Fibroblast of skin of scalp (primary cell): ENCODE data around the gene P3H4. TPM values are rescaled to one million over a fixed set of nuclear protein-coding genes. Genes with fewer than 3 reads are reported as not detected.
A peak's percentile ranks its signal among the peaks of the same experiment; 100 is the strongest.
"Not testable (repeated sequence)": the region's sequence is repeated elsewhere in the genome, so short reads cannot be mapped to it uniquely, and the experiment has no call there.

Experiments used
- DNase-seq: peaks from one replicate; pipeline ENCODE4 v3.0.0-alpha.2; 2013
- polyA plus RNA-seq, 2 experiments: library from polyadenylated mRNA; unstranded; fragments of 120-200 nt; gene quantifications; one replicate each; pipeline ENCODE4 v1.2.1, GENCODE V29; 2013; ENCODE audit not compliant: insufficient read length in 2 of 2

Gene P3H4
- 91.7 TPM for polyA plus RNA-seq (2013, experiment 1 of 2; ENCODE audit: insufficient read length)
- polyA plus RNA-seq (2013, experiment 2 of 2; ENCODE audit: insufficient read length), result 85.6 TPM

DNA sequence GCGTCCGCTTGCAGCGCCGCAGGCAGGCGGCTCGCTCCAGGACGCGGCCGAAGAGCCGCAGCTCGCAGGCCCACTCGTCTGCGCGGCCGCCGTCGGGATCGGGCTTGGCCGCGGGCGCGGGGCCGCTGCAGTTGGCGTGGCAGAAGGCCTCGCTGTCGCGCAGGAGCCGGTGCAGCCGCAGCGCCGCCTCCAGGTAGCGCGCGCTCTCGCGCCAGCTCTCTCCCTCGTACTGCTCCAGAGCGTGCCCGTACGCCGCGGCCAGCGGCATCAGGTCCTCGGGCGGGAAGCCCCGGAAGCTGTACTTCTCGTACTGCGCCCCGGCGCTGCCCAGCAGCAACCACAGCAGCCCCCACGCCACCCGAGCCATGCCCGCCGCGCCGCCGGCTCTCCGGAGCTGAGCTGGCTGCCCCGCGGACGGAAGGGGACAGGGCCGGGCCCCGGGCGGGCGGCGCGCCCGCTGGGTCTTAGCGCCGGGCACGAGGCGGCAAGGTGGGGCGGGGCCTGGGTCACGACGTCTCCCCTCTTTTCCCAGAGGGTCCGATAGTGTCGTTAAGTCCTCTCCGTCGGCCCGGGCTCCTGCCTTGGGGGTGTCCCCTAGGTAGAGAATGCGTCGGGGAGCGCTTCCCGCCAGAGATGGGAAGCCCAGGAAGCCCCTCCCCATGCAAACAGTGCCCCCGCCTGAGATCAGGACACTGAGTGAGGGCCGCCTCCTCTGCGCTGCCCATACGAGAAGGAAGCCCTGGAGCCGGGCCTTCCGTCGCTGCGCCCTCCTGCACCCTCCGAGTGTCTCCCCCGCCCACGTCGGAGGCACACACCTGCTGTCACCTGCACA lies at the start of gene P3H4:
Gene P3H4, minus strand, starts transcription at position 401 of the 832 bp plus-strand sequence. Its CDS starts 34 bp downstream, at position 367.
- peak; percentile 80 for DNase-seq

- DNase-seq, result no peak
Observed at GRCh38 chr17:41860254-41860931, 48.6 kb upstream of the P3H4 start.

- DNase-seq, result not testable (repeated sequence)
Observed at GRCh38 chr17:41851382-41851781, 39.6 kb upstream of the P3H4 start.

GRCh38 chr17:41849251-41849990 lies 37.7 kb upstream of the P3H4 start:
- DNase-seq, result no peak

GRCh38 chr17:41848788-41849187 lies 37.0 kb upstream of the P3H4 start:
- DNase-seq, result no peak

- DNase-seq, result no peak
Observed at GRCh38 chr17:41844971-41845370, 33.2 kb upstream of the P3H4 start.

DNA sequence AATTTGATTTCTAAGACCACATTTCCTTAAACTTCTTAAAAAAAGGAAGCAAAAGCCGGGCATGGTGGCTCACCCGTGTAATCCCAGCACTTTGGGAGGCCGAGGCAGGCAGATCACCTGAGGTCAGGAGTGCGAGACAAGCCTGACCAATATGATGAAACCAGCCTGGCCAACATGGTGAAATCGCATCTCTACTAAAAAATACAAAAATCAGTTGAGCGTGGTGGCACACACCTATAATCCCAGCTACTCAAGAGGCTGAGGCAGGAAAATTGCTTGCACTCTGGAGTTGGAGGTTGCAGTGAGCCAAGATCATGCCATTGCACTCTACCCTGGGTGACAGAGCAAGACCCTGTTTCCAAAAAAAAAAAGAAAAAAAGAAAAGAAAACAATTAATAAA lies 29.0 kb upstream of the P3H4 start:
- not testable (repeated sequence) for DNase-seq

DNA sequence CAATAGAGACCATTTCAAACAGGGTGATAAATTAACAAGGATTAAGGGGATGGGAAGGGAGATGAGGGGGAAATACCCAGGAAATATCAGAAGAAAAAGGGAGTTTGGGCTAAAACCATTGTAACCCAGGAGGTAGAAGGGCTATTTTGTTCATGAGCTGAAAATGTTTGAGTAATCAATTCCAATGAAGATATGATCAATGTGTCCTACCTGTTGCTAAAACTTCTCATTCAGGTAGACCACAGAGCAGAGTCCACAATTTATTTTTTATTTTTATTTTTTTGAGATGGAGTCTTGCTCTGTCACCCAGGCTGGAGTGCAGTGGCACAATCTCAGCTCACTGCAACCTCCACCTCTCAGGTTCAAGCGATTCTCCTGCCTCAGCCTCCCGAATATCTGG lies 27.7 kb upstream of the P3H4 start:
- not testable (repeated sequence) for DNase-seq

DNA sequence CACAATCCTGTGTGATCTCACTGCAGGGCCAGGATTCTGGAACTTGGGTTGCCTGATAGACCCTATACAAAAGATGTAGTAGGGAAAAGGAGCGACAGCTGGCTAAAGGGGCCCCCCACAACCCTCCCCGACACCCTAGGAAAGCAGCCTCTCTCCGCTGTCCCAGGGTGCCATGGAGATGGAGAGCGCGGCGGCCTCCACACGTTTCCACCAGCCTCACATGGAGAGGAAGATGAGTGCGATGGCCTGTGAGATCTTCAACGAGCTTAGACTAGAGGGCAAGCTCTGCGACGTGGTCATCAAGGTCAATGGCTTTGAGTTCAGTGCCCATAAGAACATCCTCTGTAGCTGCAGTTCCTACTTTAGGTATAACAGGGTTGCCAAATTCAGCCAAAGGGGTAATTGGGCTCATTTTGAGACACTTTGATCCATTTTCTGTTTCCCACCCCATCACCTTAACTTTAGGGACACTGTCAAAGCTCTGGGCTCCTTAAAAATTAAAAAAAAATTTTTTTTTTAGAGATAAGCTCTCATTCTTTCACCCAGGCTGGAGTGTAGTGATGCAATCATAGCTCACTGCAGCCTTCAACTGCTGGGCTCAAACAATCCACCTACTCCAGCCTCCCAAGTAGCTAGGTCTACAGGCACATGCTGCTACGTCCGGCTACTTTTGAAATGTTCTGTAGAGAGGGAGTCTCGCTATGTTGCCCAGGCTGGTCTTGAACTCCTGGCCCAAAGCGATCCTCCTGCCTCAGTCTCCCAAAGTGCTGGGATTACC lies 26.2 kb upstream of the P3H4 start, which contains the start of gene KLHL10:
Gene KLHL10, plus strand, starts transcription at position 65 of the 778 bp plus-strand sequence. Its CDS starts 108 bp downstream, at position 173.
- no peak for DNase-seq

- DNase-seq, result peak; percentile 26
Observed at GRCh38 chr17:41836550-41837196, 24.9 kb upstream of the P3H4 start.

DNA sequence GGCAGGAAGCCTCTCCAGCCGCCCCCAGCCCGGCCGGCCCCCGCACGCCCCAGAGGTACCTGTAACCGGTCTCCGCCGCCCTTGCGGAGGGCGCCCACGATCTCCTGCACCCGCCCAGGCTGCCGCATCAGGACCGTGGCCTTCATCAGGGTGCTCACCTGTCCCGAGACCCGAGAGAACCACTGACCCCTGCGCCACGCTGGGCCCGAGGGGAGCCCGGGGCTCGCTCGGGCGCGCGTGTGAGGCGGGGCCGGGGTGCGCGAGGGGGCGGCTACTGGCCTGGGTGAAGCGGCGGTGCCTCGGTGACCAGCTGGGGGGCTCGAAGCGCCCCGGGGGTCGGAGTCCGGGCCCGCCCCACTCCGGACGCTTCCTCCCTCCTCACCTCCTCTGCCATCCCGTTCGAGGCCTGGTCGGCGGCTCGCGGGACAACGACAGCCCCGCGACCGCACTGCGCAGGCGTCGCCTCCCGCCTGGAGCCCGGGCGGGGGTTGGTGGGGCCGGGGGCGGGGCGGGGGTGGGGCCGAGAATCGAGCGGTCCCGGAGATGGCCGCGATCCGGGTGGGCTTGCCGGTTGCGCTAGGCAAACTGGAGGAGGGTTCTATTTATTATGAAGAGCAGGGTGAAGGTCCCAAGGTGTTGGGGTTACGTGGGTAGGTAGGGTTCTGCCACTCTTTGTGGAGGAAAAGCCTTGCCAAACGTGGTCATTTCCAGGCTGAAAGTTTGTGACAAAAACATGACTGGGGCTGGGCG lies 24.2 kb upstream of the P3H4 start, which contains the start of gene NT5C3B:
Gene NT5C3B, minus strand, starts transcription at position 433 of the 750 bp plus-strand sequence. Its CDS starts 39 bp downstream, at position 394.
- peak; percentile 65 for DNase-seq

- no peak for DNase-seq
Observed at GRCh38 chr17:41835214-41835799, 23.6 kb upstream of the P3H4 start.

GRCh38 chr17:41829961-41830360 lies 18.2 kb upstream of the P3H4 start:
- not testable (repeated sequence) for DNase-seq

DNA sequence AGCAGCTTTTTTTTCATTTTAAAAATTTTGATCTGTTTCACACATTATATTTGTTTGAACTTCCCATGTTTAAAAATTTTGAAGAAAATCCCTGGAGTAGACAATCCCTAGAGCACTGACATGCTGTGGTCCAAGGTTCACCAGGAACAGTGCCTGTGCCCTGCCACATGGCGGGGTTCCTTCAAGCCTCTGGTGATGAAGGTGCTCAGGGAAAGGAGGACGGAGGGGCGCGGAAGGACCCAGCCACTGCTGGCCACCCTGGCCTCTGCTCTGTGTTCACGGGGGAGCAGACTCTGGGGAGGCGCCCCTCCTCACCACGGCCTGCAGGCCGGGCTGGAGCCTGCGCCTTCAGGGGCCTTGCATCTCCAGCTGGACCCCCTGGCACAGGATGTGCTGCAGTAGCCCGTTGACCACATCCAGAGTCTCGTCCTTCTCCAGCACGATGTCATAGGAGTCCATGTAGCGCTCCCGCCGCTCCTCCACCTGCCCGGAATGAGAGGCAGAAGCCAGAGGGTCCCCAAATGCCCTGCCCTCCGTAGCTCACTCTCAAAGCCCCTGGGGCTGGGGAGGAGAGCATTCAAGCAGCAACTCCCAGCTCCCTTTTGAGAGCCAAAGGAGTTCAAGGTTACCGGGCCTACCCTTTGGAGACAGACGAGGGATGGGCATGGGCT lies 13.6 kb upstream of the P3H4 start:
- DNase-seq, result no peak

- DNase-seq, result no peak
Observed at GRCh38 chr17:41824086-41824485, 12.3 kb upstream of the P3H4 start.

DNA sequence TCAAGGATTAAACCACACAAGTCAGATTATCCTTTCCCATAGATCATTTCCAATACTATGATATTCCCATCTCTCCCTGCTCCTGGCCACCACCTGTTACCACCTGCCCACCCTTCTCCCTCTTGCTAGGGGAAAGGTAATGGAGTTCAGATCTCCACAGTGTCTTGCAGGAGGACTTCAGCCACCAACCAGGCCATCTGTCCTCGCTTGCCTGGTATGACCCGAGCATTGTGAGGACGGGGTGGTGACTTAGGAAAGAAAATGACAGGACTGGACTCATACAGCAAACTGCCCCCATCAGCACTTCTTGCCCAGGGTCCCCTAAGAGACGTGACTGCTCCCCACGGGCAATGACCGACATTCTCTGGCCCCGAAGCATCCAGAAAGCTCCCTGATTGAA lies 11.8 kb upstream of the P3H4 start:
- no peak for DNase-seq

- no peak for DNase-seq
Observed at GRCh38 chr17:41823141-41823524, 11.4 kb upstream of the P3H4 start.

- DNase-seq, result no peak
Observed at GRCh38 chr17:41822216-41823140, 10.7 kb upstream of the P3H4 start.
